Lower leg skin (tissue), 3 donors: Measurements from ENCODE around the gene CIP2A.

ENCODE experiments used
- CTCF ChIP-seq, 3 donors: fragments of 450-650 bp; IDR thresholded peaks; one replicate each; pipeline ENCODE4 v1.5.1; 2016; ENCODE audit warnings: antibody characterized with exemption in 3 of 3, mild to moderate bottlenecking in 3 of 3, moderate library complexity in 2 of 3
- POLR2A ChIP-seq, 2 donors: fragments of 450-650 bp; IDR thresholded peaks; one replicate each; pipeline ENCODE4 v1.6.1; 2016 to 2017; ENCODE audit warnings: antibody characterized with exemption in 2 of 2, mild to moderate bottlenecking in 1 of 2, moderate library complexity in 1 of 2

- TF ChIP-seq CTCF (IDR thresholded peaks at IDR 0.05) (no peak), POLR2A (IDR thresholded peaks at IDR 0.05) (no peak)
Measured at GRCh38 chr3:108610651-108611050, 21.4 kb upstream of the CIP2A start.
